GM12892 (cell line): Measurements from ENCODE around the gene KHNYN. TPM values are rescaled to one million over a fixed set of nuclear protein-coding genes. Genes with fewer than 3 reads are reported as not detected.
"Not testable (repeated sequence)": the region's sequence is repeated elsewhere in the genome, so short reads cannot be mapped to it uniquely, and the experiment has no call there.

Source experiments
- DNase-seq: peaks from one replicate; pipeline ENCODE4 v3.0.0; 2011; ENCODE audit not compliant: insufficient read length
- FAIRE-seq: peaks from 2 replicates; lab custom pipeline; 2011; peaks lifted over from hg19 to GRCh38; lab: Jason Lieb, UNC
- POLR2A ChIP-seq: IDR thresholded peaks from 2 replicates; pipeline ENCODE4 v1.6.1; 2011; ENCODE audit warnings: low read depth, low read length, control low read depth
- POLR2AphosphoS5 ChIP-seq: IDR thresholded peaks from 2 replicates; pipeline ENCODE4 v1.6.1; 2011; ENCODE audit warnings: low read depth, low read length, control low read depth
- TAF1 ChIP-seq: IDR thresholded peaks from 2 replicates; pipeline ENCODE4 v1.6.1; 2011; ENCODE audit warnings: low read depth, mild to moderate bottlenecking, control low read depth, low read length, borderline replicate concordance
- polyA plus RNA-seq: library from polyadenylated mRNA; unstranded; fragments of >200 nt; gene quantifications from one replicate; pipeline ENCODE4 v1.2.1, GENCODE V29; 2012; ENCODE audit warnings: missing spikeins, inconsistent platforms; ENCODE audit not compliant: missing spikeins

Gene KHNYN
- 21.5 TPM for polyA plus RNA-seq

DNA sequence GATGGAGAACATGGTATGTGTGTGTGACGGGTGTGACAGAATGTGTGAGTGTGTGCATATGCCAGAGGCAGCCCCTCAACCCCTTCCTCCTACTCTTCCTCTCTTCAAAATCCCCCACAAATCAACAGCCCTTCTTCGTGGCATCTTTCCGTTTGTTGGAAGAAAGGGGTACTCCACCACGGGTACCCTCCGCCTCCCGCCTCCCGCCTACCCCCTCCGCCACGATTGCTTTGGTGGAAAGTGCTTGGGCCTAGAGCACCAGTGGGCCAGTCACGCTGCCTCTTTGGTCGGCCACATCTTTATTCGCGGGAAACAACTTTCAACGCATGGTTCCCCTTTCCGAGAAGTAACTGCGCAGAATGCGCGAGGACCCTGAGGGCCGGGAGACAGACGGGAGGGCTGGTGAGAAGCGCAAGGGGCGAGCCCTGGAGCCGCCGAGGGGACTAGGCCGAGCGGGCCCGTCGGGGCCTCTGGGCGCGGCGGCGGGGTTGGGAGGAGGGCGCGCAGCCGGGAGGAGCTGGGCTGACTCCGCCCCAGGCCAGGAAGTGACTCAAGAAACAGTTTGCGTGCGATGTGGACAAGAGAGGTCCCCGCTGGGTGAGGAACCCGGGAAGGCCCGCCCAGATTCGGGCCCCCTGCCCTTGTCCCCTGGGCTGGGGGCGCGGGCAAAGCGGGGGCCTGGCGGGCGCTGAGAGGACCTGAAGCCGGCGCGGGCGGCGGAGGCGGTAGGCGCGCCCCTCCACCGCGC lies at the start of gene KHNYN, which contains the start of gene CBLN3:
Gene KHNYN (plus strand): TSS at position 560 of the 748 bp plus-strand sequence. CDS start 777 bp downstream, outside the sequence.
Gene CBLN3 (minus strand): TSS at position 274 of the 748 bp plus-strand sequence. CDS start 614 bp downstream, outside the sequence.
- peak; percentile 99 for DNase-seq
- FAIRE-seq: peak; percentile 33
- peak; percentile 94 for TF ChIP-seq POLR2A
- no peak for TF ChIP-seq TAF1

DNA sequence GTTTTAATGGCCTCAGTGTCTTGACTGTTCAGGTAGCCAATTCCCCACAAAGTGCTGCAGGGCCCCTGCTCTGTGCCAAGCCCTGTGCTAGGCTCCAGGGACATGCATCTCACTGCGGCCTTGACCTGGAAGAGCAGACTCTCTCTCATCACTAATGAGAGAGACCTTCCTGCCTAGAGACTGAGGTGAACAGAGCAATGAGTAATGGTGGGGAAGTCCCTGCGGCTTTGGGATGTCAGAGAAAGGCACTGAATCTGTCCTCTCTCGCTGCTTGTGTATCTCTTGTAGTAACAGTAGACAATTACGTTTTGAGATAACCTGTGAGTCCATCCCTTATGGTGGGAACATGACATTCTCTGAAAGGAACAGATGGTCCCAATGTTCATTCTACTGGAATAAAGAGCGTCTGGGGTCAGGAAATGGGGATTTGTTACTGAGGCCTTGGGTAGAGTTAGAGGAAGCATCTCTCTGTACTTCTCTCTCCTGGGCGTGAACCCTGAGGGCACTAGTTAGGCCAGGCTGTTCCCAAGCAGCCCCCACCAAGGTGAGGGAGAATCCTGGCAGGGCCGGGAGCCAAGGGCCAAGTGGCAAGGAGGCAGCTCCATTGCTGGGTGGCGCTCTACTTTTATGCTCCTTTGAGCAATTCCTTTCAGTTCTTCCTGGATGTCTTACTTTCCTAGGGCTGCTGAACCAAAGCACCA lies 48.2 kb upstream of the KHNYN start:
- DNase-seq (no peak), FAIRE-seq (no peak)
- TF ChIP-seq POLR2A: no peak
- TF ChIP-seq POLR2AphosphoS5: no peak
- no peak for TF ChIP-seq TAF1

- no peak for FAIRE-seq
- no peak for DNase-seq
- TF ChIP-seq POLR2AphosphoS5 (no peak), POLR2A (no peak), TAF1 (no peak)
Measured at GRCh38 chr14:24382064-24382371, 47.7 kb upstream of the KHNYN start.

GRCh38 chr14:24384169-24384568 lies 45.6 kb upstream of the KHNYN start:
- no peak for DNase-seq
- no peak for FAIRE-seq
- TF ChIP-seq POLR2AphosphoS5 (no peak), TAF1 (no peak), POLR2A (no peak)

DNA sequence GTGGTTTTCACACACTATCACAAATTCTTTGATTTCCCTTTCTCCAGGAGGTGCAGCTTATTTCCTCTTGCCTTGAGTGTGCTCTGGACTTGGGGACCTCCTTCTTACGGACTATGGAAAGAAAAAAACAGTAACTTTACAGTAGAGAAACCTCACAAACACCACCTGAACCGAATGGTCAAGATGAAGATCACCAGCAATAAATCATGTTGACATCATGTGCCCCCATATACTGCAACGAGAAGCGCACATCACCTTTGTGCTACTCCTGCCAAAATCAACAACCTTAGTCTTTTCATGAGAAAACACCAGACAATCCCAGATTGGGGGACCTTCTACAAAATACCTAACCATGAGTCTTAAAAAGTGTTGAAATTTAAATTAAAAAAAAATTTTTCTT lies 44.2 kb upstream of the KHNYN start:
- no peak for TF ChIP-seq POLR2AphosphoS5
- TF ChIP-seq POLR2A: no peak
- no peak for TF ChIP-seq TAF1
- no peak for FAIRE-seq
- DNase-seq: no peak

- FAIRE-seq (no peak), DNase-seq (no peak)
Measured at GRCh38 chr14:24387009-24387345, 42.8 kb upstream of the KHNYN start.

DNA sequence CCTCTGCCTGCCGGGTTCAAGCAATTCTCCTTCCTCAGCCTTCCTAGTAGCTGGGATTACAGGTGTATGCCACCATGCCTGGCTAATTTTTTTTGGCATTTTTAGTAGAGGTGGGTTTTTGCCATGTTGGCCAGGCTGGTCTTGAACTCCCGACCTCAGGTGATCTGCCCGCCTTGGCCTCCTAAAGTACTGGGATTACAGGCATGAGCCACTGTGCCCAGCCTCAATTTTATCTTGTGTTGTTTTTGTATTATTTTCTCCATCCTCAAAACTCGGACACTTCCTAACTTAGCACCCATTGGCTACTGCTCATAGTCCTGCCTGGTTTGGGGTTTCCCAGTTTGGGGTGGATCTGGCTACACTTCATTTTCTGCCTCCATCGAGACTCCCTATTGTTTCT lies 42.2 kb upstream of the KHNYN start:
- not testable (repeated sequence) for DNase-seq, FAIRE-seq

More at GRCh38 chr14:24387009-24387345, 42.8 kb upstream of the KHNYN start:
- TF ChIP-seq POLR2AphosphoS5 (no peak), POLR2A (no peak), TAF1 (no peak)

- DNase-seq: no peak
- FAIRE-seq: no peak
- TF ChIP-seq TAF1 (no peak), POLR2A (no peak)
Measured at GRCh38 chr14:24388474-24389179, 41.1 kb upstream of the KHNYN start.

DNA sequence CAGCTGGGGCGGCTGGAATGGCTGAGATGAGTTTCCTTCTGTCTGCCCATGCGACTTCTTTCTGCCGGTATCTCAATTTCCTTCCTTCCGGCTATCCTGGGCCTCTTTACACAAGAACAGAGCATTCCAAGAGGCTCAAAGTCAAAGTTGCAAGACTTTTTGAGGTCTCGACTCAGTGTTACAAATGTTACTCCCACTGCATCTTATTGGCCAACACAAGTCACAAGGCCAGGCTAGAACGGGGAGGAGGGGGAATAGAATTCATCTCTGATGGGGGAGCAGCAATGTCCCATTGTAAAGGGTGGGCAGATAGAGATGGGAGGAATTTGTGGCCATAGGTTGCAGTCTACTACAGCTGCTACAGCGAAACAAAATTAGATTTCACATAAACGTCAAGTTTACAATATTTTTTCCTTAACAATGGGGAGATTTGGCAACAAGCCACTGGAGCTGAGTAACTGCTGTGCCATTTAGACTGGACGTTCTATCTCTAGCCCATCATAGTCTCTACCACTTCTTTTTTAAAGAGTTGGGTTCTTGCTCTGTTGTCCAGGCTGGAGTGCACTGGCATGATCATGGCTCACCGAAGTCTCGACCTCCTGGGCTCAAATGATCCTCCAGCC lies 40.4 kb upstream of the KHNYN start:
- TF ChIP-seq POLR2AphosphoS5 (no peak), TAF1 (no peak), POLR2A (no peak)
- DNase-seq: no peak
- FAIRE-seq: no peak

DNA sequence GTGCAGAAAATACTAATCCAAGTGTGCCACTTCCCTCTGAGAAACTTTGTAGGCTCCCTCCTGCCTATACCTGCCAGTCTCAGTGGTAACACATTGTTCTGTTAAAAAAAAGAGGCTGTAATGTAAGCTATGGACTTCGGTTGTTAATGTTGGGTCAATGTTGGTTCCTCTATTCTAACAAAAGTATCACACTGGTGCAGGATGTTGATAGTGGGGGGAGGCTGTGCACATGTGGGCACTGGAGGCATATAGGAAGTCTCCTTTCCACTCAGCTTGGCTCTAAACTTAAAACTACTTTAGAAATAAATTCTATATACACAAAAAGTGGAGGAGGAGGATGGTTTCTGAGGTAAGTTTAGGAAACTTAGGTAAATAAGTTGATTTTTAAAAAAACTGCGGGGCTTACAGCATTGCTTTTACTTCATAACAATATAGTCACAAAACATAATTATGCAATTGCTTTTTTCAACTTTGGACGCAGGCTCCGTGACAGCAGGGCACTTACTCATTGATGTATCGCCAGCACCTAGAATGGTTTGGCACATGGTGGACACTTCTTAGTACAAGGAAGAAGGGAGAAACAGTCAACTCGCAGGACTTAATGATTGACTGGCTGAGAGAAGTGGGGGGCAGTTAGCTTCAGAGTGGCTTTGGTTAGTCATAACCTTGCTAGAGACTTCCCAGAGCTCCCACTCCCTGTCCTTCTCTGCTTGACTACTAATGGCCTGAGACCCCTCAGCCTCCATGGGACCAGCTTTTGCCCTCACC lies 38.9 kb upstream of the KHNYN start:
- TF ChIP-seq POLR2A (no peak), POLR2AphosphoS5 (no peak), TAF1 (no peak)
- DNase-seq (no peak), FAIRE-seq (no peak)

- TF ChIP-seq POLR2A: no peak
- no peak for DNase-seq
- FAIRE-seq: no peak
Measured at GRCh38 chr14:24392325-24393091, 37.2 kb upstream of the KHNYN start.
